Colon (tissue), 2 donors: Measurements from ENCODE around the gene APOA1.
"Not testable (repeated sequence)": the region's sequence is repeated elsewhere in the genome, so short reads cannot be mapped to it uniquely, and the experiment has no call there.

Source experiments
- FAIRE-seq: peaks from 2 replicates; lab custom pipeline; 2012; peaks lifted over from hg19 to GRCh38; lab: Jason Lieb, UNC
- donor health status: control.
- donor health status: control.

Gene APOA1

GRCh38 chr11:116857936-116858335 is 20.5 kb upstream of the APOA1 start:
- FAIRE-seq = no peak

GRCh38 chr11:116857316-116857715 is 19.9 kb upstream of the APOA1 start:
- no peak for FAIRE-seq

- FAIRE-seq = no peak
Observed at GRCh38 chr11:116856423-116856822, 19.0 kb upstream of the APOA1 start.

- FAIRE-seq = no peak
Observed at GRCh38 chr11:116855413-116855812, 18.0 kb upstream of the APOA1 start.

GRCh38 chr11:116853461-116854073 is 16.1 kb upstream of the APOA1 start:
- no peak for FAIRE-seq

- peak; percentile 28 for FAIRE-seq
Observed at GRCh38 chr11:116852261-116853031, 15.0 kb upstream of the APOA1 start.

- no peak for FAIRE-seq
Observed at GRCh38 chr11:116851626-116852025, 14.2 kb upstream of the APOA1 start.

GRCh38 chr11:116849486-116849885 is 12.1 kb upstream of the APOA1 start:
- no peak for FAIRE-seq

- FAIRE-seq = no peak
Observed at GRCh38 chr11:116849060-116849459, 11.6 kb upstream of the APOA1 start.

GRCh38 chr11:116847612-116848011 is 10.2 kb upstream of the APOA1 start:
- no peak for FAIRE-seq

GRCh38 chr11:116844722-116845121 is 7.3 kb upstream of the APOA1 start:
- FAIRE-seq = no peak

GRCh38 chr11:116843661-116844060 is 6.2 kb upstream of the APOA1 start:
- no peak for FAIRE-seq

- FAIRE-seq = no peak
Observed at GRCh38 chr11:116842909-116843308, 5.5 kb upstream of the APOA1 start.

GRCh38 chr11:116842117-116842516 is 4.7 kb upstream of the APOA1 start:
- no peak for FAIRE-seq

- FAIRE-seq = no peak
Observed at GRCh38 chr11:116840746-116841296, 3.4 kb upstream of the APOA1 start.

- no peak for FAIRE-seq
Observed at GRCh38 chr11:116840224-116840745, 2.9 kb upstream of the APOA1 start.

- FAIRE-seq = no peak
Observed at GRCh38 chr11:116838321-116839084, 1.1 kb upstream of the APOA1 start.

GRCh38 chr11:116836632-116836991 is 810 bp downstream of the APOA1 start:
- no peak for FAIRE-seq

- no peak for FAIRE-seq
Observed at GRCh38 chr11:116835791-116836631, 1.4 kb downstream of the APOA1 start.

GRCh38 chr11:116835042-116835772 is 2.2 kb downstream of the APOA1 start:
- no peak for FAIRE-seq

GRCh38 chr11:116834535-116835041 is 2.8 kb downstream of the APOA1 start:
- not testable (repeated sequence) for FAIRE-seq
